ENCODE measurements around the gene ABR. TPM values are rescaled to one million over a fixed set of nuclear protein-coding genes. Genes with fewer than 3 reads are reported as not detected.
A peak's percentile ranks its signal among the peaks of the same experiment; 100 is the strongest.

ABR gene
- total RNA-seq, 1 donor from 2014 or later, result 110 TPM

DNA sequence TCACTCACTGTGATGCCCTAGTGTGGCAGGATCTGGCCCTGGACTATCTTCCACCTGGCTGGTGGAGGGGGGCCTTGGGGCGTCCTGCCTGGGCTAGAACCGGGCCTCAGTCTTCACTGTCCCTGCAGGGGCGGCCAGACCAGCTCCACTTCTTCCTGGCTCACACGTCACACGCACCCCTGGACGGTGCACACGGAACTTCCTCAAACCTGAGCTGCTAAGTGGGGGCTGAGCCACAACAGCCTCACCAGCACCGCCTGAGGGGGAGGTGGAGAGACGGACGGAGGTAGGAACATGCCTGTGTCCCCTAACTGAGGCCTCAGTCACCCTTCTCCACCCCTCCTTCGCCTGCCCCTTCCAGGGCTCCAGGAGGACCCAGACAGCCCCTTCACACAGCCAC, 146.3 kb downstream of the ABR start:
- TF ChIP-seq, protein P1, sequence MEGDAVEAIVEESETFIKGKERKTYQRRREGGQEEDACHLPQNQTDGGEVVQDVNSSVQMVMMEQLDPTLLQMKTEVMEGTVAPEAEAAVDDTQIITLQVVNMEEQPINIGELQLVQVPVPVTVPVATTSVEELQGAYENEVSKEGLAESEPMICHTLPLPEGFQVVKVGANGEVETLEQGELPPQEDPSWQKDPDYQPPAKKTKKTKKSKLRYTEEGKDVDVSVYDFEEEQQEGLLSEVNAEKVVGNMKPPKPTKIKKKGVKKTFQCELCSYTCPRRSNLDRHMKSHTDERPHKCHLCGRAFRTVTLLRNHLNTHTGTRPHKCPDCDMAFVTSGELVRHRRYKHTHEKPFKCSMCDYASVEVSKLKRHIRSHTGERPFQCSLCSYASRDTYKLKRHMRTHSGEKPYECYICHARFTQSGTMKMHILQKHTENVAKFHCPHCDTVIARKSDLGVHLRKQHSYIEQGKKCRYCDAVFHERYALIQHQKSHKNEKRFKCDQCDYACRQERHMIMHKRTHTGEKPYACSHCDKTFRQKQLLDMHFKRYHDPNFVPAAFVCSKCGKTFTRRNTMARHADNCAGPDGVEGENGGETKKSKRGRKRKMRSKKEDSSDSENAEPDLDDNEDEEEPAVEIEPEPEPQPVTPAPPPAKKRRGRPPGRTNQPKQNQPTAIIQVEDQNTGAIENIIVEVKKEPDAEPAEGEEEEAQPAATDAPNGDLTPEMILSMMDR (IDR thresholded peaks at IDR 0.05), result no peak
- no peak overlapping the region for H3K27ac Mint-ChIP-seq (ENCODE audit: unreplicated experiment)
- no peaks in the 10 kb centered on the region for H3K9me3 Mint-ChIP-seq (ENCODE audit: unreplicated experiment)
- H3K36me3 Mint-ChIP-seq (ENCODE audit: unreplicated experiment), result peaks cover 4% of the 10 kb centered on the region
- H3K4me3 Mint-ChIP-seq (ENCODE audit: unreplicated experiment), result no peak overlapping the region
- no peak for DNase-seq (ENCODE audit: extremely low spot score, unreplicated experiment)
- no peaks in the 10 kb centered on the region for H3K27me3 Mint-ChIP-seq (ENCODE audit: unreplicated experiment)
- H3K4me1 Mint-ChIP-seq (ENCODE audit: unreplicated experiment), result peaks cover 30% of the 10 kb centered on the region

DNA sequence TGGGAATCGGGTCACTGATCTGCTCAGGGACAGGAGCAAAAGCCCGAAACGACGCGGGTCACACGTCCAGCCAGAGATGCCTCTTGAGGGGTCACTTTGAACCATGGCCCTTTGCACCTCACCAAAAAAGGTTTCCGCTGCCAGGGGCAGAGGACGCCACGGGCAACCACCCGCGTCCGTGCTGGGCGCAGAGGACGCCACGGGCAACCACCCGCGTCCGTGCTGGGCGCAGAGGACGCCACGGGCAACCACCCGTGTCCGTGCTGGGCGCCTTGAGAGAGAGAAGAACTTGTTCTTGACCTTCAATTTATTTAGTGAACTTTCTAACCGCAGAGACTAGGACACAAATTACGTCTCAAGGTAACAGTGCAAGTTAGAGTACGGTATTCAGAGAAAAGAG, 147.4 kb downstream of the ABR start:
- H3K4me3 Mint-ChIP-seq (ENCODE audit: unreplicated experiment), result no peak overlapping the region

DNA sequence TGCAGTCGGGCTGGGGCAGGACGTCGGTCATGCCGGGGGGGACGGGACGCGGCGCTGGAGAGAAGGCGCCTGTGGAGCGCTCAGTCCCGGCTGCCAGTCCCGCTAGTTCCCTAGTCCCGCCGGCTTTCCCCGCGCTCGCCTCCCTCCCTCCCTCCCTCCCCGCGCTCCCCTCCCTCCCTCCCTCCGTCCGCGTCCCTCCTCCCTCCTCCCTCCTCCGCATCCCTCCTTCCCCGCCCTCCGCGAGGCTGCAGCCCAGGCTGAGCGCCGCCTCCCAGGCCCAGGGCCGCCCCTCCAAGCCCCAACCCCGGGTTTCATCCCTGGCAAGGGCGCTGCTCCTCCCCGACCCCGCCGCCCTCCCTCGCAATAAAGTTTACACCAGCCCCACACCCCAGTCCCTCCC, 148.1 kb downstream of the ABR start:
- Mint-ChIP-seq H3K4me1 (ENCODE audit: unreplicated experiment) (peaks cover 26% of the 10 kb centered on the region), H3K36me3 (ENCODE audit: unreplicated experiment) (peaks cover 4% of the 10 kb centered on the region), H3K27ac (ENCODE audit: unreplicated experiment) (no peak overlapping the region), H3K9me3 (ENCODE audit: unreplicated experiment) (no peaks in the 10 kb centered on the region), H3K27me3 (ENCODE audit: unreplicated experiment) (no peaks in the 10 kb centered on the region), H3K4me3 (ENCODE audit: unreplicated experiment) (no peak overlapping the region)
- no peak for DNase-seq (ENCODE audit: extremely low spot score, unreplicated experiment)
- TF ChIP-seq, protein P1 (IDR thresholded peaks at IDR 0.05), result no peak

More for the DNA sequence above, 147.4 kb downstream of the ABR start:
- Mint-ChIP-seq H3K27ac (ENCODE audit: unreplicated experiment) (no peak overlapping the region), H3K9me3 (ENCODE audit: unreplicated experiment) (no peaks in the 10 kb centered on the region), H3K4me1 (ENCODE audit: unreplicated experiment) (peaks cover 30% of the 10 kb centered on the region), H3K36me3 (ENCODE audit: unreplicated experiment) (peaks cover 4% of the 10 kb centered on the region), H3K27me3 (ENCODE audit: unreplicated experiment) (no peaks in the 10 kb centered on the region)
- DNase-seq (ENCODE audit: extremely low spot score, unreplicated experiment), result no peak
- TF ChIP-seq, protein P1 (IDR thresholded peaks at IDR 0.05), result no peak

DNA sequence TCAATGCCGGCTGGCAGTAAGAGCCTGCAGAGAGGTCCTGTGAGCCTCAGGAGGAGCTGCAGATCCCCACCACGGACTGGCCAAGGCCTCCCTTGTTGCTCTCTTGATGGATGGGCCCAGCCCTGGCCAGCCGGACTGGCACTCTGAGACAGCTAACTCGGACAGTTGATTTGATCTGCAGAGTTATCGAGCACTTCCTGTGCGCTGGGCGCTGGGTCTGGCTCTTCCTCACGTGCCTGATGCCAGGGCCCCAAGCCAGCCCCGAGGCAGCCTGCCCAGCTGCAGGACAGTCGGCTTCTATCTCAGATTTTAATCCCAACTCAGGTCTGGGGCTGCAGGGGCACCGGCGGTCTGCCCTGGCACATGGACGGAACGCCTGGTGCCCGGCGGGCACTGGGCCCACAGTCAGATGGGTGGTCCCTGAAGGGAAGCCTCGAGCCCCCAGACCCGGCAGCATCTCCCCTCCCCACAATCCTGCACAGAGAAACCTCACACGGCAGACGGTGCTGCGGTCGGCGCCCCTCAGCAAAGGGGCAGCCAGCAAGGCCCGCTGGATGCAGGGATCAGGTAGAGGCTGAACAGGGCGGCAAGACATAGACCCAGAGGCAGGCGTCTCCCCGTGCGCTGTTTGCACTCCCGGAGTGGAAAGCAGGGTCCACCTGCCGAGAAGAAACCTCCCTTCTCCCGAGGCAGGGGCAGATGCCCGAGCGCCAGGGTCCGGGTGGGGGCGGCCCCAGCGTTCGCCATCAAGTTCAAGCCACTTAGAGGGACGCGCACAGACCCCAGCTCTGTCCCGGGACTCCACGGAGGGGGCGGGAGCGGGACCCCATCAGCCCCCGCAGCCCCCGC, 148.9 kb downstream of the ABR start:
- Mint-ChIP-seq H3K27ac (ENCODE audit: unreplicated experiment) (peak overlapping the region; percentile 27), H3K4me3 (ENCODE audit: unreplicated experiment) (no peak overlapping the region), H3K27me3 (ENCODE audit: unreplicated experiment) (no peaks in the 10 kb centered on the region), H3K36me3 (ENCODE audit: unreplicated experiment) (peaks cover 4% of the 10 kb centered on the region), H3K9me3 (ENCODE audit: unreplicated experiment) (no peaks in the 10 kb centered on the region), H3K4me1 (ENCODE audit: unreplicated experiment) (peaks cover 22% of the 10 kb centered on the region)
- no peak for DNase-seq (ENCODE audit: extremely low spot score, unreplicated experiment)
- TF ChIP-seq, protein P1 (IDR thresholded peaks at IDR 0.05), result no peak

DNA sequence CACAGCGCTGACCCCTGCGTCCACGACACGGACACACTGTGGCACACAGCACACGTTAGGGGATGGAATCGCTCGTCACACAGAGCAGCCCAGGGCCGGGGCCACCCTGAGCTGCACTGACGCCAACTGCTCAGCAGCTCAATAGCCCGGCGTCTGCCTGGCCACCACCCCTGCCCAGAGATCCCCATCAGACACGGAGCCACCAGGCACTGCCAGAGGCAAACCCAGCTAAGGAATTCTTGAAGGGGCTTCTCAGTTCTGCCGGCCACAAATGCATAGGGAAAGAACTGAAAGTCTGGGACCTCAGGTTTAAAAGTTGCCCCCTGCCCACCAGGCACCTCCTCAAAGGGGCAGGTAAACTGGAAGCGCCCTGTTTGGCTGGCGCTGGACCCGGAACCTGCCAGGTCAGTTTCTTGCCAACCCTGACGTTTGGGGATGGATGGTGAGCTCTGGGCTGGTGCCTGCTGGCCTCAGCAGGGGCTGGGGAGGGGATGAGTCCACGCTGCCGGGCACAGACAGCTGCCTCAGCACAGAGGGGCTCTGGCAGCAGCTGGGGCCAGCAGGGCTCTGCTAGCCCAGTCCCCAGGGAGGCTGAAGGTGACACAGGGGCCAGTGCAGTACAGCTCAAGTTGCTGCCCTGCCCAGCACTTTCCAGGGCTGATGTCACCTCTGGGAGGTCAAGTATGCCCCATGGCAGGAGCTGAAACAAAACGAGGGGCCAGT, 149.7 kb downstream of the ABR start:
- DNase-seq (ENCODE audit: extremely low spot score, unreplicated experiment), result no peak
- H3K4me3 Mint-ChIP-seq (ENCODE audit: unreplicated experiment), result no peak overlapping the region
- no peaks in the 10 kb centered on the region for H3K27me3 Mint-ChIP-seq (ENCODE audit: unreplicated experiment)
- H3K4me1 Mint-ChIP-seq (ENCODE audit: unreplicated experiment), result peaks cover 18% of the 10 kb centered on the region
- TF ChIP-seq, protein P1 (IDR thresholded peaks at IDR 0.05), result no peak
- no peaks in the 10 kb centered on the region for H3K9me3 Mint-ChIP-seq (ENCODE audit: unreplicated experiment)
- peaks cover 7% of the 10 kb centered on the region for H3K36me3 Mint-ChIP-seq (ENCODE audit: unreplicated experiment)
- H3K27ac Mint-ChIP-seq (ENCODE audit: unreplicated experiment), result no peak overlapping the region

All from osteocyte (in vitro differentiated cells).